ENCODE data around the gene NBPF6.
"Not testable (repeated sequence)": the region's sequence is repeated elsewhere in the genome, so short reads cannot be mapped to it uniquely, and the experiment has no call there.

The NBPF6 gene, protein sequence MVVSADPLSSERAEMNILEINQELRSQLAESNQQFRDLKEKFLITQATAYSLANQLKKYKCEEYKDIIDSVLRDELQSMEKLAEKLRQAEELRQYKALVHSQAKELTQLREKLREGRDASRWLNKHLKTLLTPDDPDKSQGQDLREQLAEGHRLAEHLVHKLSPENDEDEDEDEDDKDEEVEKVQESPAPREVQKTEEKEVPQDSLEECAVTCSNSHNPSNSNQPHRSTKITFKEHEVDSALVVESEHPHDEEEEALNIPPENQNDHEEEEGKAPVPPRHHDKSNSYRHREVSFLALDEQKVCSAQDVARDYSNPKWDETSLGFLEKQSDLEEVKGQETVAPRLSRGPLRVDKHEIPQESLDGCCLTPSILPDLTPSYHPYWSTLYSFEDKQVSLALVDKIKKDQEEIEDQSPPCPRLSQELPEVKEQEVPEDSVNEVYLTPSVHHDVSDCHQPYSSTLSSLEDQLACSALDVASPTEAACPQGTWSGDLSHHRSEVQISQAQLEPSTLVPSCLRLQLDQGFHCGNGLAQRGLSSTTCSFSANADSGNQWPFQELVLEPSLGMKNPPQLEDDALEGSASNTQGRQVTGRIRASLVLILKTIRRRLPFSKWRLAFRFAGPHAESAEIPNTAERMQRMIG

DNA sequence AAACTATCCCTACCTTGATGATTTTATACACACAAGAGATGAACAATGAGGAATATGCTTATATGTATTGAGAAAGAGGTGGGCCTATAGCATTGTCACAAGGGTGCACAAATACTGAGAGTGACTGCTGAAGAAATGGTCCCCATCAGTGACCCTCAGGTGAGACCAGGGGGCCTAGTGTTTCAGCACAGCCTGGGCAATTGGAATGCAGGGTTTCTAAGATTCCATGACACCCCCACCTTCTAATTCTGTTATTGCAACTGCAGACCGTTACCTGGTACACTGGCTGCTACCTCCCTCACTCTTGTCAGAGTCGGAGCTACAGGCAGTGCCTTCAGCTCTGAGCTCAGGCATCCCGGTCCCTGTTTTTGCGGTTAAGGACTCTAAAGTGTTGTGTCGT lies at the start of gene NBPF6:
Gene NBPF6 (plus strand): TSS at position 301 of the 400 bp plus-strand sequence. CDS start 259 bp downstream, outside the sequence.
- DNase-seq: not testable (repeated sequence)

DNA sequence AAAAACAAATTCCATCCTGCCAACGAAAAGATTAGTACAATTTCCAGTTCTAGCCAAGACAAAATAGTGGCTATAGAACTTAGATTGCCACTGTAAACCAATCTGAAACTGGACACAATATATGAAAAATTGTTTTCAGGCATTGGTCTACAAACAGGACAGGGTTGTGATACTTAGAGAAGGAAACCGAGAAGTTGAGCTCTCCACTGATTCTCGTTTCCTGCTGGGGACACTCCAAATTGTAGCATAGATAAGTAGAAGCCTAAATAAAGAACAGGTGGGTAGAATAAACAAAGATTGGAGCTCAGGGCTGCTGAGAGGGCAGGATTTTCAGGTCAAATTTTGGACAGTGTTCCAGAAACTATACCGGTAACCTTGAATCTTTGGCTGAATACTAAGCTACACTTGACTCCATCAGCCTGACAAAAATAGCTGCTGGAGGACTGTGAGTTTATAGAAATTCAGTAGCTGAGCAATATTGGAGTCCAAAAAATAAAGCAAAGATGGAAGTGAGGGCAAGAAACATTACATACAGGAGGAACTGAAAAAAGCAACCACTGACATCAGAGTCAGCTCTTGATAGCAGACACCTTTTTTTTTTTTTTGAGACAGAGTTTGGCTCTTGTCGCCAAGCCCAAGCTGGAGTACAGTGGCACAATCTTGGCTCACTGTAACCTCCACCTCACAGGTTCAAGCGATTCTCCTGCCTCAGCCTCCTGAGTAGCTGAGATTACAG lies 38.9 kb upstream of the NBPF6 start:
- not testable (repeated sequence) for DNase-seq

DNA sequence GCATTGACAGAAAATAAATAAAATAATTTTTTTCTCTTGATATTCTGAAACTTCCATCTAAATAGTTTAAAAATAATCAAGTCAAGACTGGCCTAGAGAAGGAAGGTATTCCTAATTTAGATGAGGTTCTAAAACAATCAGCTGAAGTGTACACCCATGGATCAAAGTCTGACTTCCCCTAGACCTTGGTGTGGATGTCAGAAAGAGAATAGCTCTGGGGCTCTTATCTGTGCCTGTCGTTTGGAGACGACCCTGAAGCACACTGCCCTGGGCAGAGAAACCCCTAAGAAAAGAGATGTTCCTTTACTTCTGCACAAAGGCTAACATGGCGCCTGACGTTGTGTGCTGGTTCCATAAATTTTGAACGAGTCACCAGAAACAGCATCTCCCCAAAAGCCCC lies 30.0 kb upstream of the NBPF6 start:
- not testable (repeated sequence) for DNase-seq

DNA sequence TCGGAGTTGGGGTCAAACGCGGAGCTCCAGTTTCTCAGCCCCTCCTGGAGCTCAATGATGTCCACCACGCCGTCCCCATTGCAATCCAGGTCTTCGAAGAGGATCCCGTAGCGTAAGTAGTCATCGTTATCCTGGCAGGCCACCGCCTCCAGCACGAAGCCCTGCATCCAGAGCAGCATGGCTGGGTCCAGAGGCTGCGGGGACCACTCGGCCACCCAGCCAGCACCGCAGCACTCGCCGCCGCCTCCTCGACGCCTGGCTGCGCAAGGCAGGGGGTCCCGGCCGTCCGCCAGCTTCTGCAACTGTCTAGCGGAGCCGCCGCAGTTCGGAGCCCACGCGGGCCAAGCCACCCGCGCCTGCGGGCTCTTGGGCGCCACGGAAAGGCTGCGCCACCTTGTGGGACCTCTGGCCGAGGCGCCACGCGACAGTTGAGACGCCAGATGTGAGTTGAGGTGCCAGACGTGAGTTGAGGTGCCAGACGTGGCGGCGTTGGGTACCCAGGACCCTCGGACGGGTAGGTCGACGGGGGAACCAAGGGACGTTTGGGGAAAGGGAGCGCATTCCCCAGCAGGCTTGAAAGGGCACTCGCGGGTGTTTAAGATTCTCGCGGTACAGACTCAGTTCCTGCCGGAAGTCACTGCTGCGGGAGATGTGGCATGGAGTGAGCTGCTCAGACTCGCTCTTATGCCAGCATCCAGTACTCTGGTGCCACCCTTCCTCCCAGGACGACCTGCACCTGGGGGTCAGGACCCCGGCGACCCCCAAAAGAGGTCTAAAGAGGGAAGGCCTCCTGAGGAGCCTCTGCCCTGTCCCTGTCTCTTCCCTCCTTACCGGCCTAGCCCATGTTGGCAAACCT lies 28.9 kb upstream of the NBPF6 start:
- DNase-seq: not testable (repeated sequence)

DNA sequence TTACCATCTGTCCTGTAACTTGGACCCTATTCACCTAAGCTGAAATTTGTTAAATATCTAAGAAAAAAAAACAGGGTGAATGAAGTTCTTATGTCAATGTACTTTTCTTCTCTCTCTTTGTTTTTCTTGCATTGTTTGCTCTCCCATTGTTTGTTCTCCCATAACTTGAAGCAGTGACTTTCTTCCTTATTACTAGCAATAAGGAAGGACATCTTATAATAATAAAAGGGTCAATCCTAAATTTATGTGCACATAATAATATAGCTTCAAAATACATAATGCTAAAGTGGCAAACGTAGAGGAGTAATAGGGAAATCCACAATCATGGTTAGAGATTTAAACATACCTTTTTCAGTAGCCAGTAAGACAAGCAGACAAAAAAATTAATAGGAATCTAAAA lies 23.3 kb upstream of the NBPF6 start:
- DNase-seq: not testable (repeated sequence)

DNA sequence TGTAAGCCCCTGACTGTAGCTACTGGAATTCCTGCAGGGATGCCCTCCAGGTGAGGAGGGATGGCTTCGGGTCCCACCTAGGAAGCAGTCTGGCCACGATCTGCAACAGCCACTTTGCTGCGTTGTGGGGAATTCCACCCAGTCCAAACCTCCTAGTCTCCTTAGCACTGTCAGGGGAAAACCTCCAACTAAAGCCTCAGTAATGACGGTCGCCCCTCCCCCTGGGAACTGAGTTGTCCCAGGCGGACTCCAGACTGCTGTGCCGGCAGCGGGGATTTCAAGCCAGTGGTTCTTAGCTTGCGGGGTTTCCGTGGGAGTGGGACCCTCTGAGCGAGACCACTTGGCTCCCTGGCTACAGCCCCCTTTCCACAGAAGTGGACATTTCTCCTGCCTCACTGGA lies 18.1 kb upstream of the NBPF6 start:
- not testable (repeated sequence) for DNase-seq

DNA sequence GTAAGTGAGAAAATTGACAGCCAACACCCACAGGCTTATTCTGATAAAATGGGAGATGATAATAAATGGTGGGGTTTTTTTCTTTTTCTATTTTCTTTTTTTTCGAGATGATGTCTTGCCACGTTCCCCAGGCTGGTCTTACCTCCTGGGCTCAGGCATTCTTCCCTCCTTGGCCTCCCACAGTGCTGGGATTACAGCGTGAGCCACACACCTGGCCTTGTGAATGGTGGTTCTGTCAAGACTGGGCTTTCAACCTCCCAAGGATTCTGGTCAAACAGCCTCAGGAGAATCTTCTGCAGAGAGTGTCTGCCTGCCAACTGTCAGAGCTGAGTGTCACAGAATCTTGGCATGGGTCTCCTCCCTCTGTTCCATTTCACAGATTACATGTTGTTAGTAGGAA lies 16.7 kb upstream of the NBPF6 start:
- DNase-seq: not testable (repeated sequence)

DNA sequence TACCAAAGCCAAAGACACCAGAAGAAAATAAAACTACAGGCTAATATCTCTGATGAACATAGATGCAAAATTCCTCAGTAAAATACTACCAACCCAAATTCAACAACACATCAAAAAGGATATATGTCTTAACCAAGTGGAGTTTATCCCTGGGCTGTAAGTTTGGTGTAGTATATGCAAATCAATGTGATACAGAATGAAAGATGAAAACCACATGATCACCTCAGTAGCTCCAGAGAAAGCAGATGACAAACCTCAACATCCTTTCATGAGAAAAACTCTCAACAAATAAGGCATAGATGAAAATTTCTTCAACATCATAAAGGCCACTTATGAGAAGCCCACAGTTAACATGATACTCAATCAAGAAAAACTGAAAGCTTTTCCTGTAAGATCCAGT lies 11.6 kb upstream of the NBPF6 start:
- not testable (repeated sequence) for DNase-seq

DNA sequence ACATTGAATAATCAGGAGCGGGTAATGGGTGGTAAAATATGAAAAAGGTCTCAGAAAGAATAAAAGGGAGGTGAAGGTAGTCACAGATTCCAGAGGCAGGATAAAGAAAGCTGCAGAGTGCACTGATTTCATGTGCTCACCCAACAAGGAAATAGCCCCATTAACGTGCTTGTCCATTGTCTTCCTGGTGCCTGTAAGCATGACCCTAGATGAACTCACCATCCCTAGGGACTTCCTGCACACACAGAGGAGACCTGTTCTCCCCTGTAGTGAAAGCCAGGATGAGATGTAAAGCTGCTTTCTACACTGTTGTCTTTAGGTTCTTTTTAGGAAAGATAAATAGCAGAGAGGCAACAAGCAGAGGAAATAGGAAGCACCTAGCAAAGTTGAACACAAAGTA lies 4.4 kb downstream of the NBPF6 start:
- DNase-seq: not testable (repeated sequence)

DNA sequence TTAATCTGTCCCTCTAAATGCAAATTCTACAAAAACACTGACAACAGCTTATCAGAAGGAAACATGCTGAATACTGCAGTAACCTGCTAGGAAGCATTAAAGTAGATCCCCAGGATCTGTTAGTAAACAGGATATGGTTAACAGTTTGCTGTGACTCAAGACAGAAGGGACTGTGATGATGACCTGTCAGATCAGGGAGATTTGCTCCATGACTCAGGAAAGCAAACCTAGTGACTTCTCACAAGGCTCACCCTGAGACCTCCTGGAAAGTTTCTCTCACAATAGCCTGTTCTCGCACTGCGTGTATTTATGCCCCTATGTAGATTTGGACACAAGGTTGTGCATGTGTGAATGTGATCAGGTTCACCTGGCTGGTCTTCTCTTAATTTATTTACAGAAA lies 8.5 kb downstream of the NBPF6 start:
- not testable (repeated sequence) for DNase-seq

DNA sequence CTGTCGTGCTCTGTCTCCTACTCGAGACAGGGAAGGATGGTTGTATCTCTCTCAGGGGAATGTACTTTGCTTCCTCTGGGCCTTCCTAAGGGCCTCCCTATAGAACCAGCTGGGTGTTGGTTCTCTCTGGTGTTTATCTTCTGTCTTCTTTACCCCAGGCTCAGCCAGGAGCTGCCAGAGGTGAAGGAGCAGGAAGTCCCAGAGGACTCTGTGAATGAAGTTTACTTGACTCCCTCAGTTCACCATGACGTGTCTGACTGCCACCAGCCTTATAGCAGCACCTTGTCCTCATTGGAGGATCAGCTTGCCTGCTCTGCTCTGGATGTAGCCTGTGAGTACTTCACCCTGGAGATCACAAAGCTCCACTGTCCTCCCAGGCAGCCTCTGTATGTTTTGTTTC lies 11.6 kb downstream of the NBPF6 start:
- not testable (repeated sequence) for DNase-seq

DNA sequence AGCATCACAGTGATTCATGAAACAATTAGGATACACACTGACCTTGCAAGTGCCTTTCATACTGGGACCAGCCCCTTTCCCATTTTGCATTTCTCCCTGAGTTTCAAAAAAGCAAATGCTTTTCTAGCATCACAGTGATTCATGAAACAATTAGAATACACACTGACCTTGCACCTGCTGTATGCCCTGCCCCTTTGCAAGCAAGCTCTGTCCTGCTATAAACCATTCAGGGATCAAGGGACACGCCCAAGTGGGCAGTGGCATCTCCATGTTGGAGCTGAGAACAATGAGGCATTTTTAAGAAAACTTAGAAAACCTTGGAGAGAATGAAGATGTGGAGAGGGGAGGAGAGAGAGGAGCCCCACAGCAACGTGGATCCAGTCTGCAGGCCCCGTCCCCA lies 13.8 kb downstream of the NBPF6 start:
- DNase-seq: not testable (repeated sequence)

DNA sequence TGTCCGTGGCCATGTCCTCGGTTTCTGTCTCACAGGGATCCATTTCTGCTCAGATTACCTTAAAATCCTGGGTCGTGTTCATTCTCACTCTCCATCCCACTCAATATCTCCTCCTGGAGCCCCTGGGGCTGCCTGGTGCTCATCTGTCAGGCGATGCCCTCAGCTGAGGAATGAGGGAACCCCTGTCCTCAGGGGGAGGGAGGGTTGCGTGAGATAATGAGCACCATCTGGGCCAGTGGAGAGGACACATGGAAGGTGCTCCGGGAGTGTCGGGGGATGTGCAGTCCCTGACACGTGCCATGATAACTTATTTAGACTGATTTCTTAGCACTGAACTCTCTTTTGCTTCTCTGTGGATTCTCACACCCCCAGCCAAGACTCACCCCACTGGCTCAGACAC lies 16.0 kb downstream of the NBPF6 start:
- DNase-seq: not testable (repeated sequence)

DNA sequence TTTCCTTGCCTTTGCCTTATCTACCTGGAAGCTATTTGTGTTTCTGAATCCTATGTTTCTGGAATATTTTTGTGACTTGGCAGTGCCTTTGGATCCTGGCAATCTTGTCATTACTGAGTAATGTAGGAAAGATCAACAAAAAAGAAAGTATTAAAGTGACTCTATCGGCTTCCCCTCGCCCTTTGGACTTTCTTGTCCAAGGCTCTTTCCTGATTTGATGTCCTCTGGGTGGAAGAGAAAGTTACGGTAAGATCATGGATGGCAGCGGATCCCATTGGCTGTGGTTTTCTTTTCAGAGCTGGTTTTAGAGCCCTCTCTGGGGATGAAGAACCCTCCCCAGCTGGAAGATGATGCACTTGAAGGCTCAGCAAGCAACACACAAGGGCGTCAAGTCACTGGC lies 17.0 kb downstream of the NBPF6 start:
- not testable (repeated sequence) for DNase-seq

DNA sequence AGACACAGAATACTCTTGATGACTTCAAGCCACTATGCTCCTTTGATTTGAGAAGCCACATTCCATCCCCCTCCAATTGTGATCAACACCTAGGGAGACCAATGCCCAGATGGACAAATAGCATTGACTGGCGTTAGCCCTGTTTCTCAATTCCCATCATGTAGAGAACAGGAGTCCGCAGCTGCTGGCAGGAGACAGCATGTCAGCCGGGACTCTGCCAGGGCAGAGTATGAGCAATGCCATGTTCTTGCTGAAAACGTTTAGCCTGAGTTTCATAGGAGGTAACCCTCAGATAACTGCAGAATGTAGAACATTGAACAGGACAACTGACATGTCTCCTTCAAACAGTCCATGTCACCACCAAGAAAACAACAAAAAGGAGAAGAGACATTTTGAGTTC lies 20.6 kb downstream of the NBPF6 start:
- DNase-seq: not testable (repeated sequence)

DNA sequence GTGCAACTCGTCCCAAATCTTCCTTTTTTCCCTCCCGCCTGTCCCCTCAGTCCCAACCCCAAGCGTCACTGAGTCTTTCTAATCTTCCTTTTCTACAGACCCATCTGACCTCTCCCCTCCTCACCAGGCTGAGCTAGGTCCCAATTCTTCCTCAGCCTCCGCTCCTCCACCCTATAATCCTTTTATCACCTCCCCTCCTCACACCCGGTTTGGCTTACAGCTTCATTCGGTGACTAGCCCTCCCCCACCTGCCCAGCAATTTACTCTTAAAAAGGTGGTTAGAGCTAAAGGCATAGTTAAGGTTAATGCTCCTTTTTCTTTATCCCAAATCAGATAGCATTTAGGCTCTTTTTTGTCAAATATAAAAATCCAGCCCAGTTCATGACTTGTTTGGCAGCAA lies 24.4 kb downstream of the NBPF6 start:
- DNase-seq: not testable (repeated sequence)

DNA sequence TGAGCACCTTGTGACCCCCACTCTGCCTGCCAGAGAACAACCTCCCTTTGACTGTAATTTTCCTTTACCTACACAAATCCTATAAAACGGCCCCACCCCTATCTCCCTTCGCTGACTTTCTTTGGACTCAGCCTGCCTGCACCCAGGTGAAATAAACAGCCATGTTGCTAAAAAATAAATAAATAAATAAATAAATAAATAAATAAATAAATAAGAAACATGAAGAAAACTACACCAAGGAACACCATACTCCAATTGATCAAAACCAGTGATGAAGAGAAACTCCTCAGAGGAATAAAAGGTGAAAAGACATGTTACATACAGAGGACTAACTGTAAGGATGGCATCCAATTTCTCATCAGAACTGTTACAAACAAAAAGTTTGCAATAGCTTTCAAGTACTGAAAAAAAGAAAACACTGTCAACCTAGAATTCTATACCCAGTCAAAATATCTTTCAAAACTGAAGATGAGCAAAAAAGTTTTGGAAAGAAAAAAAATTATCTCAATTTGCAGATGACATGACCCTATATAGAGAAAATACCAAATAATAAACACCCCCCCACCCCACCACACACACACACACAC lies 28.4 kb downstream of the NBPF6 start:
- DNase-seq: no peak

DNA sequence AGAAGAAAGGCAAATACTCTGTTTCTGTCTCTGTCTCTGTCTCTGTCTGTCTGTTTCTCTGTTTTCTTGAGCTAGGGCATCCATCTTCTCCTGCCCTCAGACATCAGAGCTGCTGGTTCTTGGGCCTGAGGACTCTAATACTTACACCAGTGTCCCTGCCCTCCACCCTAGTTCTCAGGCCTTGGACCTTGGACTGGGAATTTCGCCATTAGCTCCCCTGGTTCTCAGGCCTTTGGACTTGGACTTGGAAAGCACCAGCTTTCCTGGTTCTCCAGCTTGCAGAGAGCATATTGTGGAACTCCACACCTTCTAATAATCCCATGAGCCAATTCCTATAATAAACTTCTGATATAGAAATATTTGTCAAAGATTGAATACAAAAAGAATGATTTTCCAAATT lies 32.6 kb downstream of the NBPF6 start:
- DNase-seq: no peak

DNA sequence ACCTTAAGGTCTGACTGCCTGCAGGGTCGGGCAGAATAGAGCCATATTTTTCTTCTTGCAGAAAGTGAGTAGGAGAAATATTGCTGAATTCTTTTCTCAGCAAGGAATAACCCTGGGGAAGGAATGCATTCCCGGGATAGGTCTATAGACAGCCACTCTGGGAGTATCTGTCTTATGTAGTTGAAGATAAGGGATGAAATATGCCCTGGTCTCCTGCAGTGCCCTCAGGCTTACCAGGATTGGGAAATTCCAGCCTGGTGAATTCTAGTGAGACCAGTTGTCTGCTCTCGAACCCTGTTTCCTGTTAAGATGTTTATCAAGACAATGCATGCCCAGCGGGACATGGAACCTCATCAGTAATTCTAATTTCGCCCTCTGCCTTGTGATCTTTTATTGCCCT lies 35.8 kb downstream of the NBPF6 start:
- not testable (repeated sequence) for DNase-seq

DNA sequence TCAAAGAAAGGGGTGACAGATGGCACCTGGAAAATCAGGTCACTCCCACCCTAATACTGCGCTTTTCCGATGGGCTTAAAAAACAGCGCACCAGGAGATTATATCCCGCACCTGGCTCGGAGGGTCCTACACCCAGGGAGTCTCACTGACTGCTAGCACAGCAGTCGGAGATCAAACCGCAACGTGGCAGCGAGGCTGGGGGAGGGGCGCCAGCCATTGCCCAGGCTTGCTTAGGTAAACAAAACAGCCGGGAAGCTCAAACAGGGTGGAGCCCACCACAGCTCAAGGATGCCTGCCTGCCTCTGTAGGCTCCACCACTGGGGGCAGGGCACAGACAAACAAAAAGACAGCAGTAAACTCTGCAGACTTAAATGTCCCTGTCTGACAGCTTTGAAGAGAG lies 36.6 kb downstream of the NBPF6 start:
- not testable (repeated sequence) for DNase-seq

DNA sequence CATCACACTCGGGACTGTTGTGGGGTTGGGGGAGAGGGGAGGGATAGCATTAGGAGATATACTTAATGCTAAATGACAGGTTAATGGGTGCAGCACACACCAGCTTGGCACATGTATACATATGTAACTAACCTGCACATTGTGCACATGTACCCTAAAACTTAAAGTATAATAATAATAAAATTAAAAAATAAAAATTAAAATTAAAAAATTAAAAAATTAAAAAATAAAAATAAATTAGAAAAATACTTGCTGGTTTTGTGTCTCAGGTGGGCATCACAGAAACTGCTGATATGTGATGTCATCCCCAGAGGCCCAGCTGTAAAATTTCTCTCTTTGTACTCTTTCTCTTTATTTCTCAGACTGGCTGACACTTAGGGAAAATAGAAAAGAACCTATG lies 44.9 kb downstream of the NBPF6 start:
- not testable (repeated sequence) for DNase-seq

DNA sequence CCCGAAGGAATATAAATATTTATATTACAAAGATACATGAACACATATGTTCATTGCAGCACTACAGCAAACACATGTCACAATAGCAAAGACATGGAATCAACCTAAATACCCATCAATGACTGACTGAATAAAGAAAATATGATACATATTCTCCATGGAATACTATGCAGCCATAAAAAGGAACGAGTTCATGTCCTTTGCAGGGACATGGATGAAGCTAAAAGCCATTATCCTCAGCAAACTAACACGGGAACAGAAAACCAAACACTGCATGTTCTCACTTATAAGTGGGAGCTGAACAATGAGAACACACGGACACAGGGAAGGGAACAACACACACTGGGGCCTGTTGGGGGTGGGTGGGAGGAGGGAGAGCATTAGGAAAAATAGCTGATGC lies 46.7 kb downstream of the NBPF6 start:
- not testable (repeated sequence) for DNase-seq

All from activated naive CD4-positive, alpha-beta T cell treated with Interleukin-2 at 50 U/mL for 16 hours (primary cell).